C4-2B (cell line): ENCODE measurements around the gene PLIN5.

ENCODE experiments used
- CTCF ChIP-seq: fragments of 450-650 bp; conservative IDR thresholded peaks from 2 replicates; pipeline ENCODE4 v1.5.1; 2017; ENCODE audit warnings: mild to moderate bottlenecking
- ZFX ChIP-seq: fragments of 450-650 bp; IDR thresholded peaks from 2 replicates; pipeline ENCODE4 v1.6.1; 2017

- TF ChIP-seq CTCF = no peak
- TF ChIP-seq ZFX = no peak
Observed at GRCh38 chr19:4492337-4493103, 42.5 kb downstream of the PLIN5 start.
